SK-N-SH (cell line): ENCODE measurements around the gene STX2. TPM values are rescaled to one million over a fixed set of nuclear protein-coding genes. Genes with fewer than 3 reads are reported as not detected.

Experiments used
- CTCF ChIA-PET: fragments of 300-600, 350-600 bp; formaldehyde crosslinking; extraction: SDS; loops from one replicate; lab custom pipeline; 2021; lab: Yijun Ruan, JAX
- POLR2A ChIA-PET: fragments of 350-600 bp; sonication (Branson Sonifier 250); formaldehyde crosslinking; extraction: SDS; loops from one replicate; lab custom pipeline; 2020; ENCODE audit warnings: antibody characterized with exemption, inconsistent platforms; lab: Yijun Ruan, JAX
- DNase-seq: peaks from one replicate; pipeline ENCODE4 v3.0.0; 2012
- H2AFZ ChIP-seq: fragments of 200-600 bp; sonication (generic); 2 replicates; pipeline ENCODE4 v1.8.1; 2016; ENCODE audit warnings: antibody characterized with exemption, mild to moderate bottlenecking, low read depth
- H3F3A ChIP-seq: fragments of 200-600 bp; sonication (generic); replicated peaks from 2 replicates; pipeline ENCODE3; 2016; ENCODE audit warnings: antibody characterized with exemption, mild to moderate bottlenecking; ENCODE audit not compliant: insufficient read depth
- H3K27ac ChIP-seq, 2 experiments: fragments of 200-500 bp in 1 of 2; fragments of 200-600 bp in 1 of 2; sonication (Bioruptor generic) in 1 of 2; sonication (generic), shearing (Covaris generic) in 1 of 2; 2 replicates each; pipeline versions ENCODE4 v1.5.1 to v1.6.1; 2014 to 2016; ENCODE audit warnings: low read depth in 2 of 2, inconsistent platforms in 1 of 2, low read length in 1 of 2, mild to moderate bottlenecking in 1 of 2, mixed read lengths in 1 of 2
- H3K27me3 ChIP-seq: fragments of 200-600 bp; sonication (generic), shearing (Covaris generic); 2 replicates; pipeline ENCODE4 v1.6.1; 2016; ENCODE audit warnings: mixed run types; ENCODE audit not compliant: insufficient read depth
- H3K36me3 ChIP-seq, 2 experiments: fragments of 200-500 bp in 1 of 2; fragments of 200-600 bp in 1 of 2; sonication (Bioruptor generic) in 1 of 2; sonication (generic) in 1 of 2; replicated peaks in 1 of 2; 2 replicates each; pipeline versions ENCODE3 to v1.5.1; 2014 to 2016; ENCODE audit warnings: low read length in 1 of 2, mild to moderate bottlenecking in 1 of 2; ENCODE audit not compliant: insufficient read depth in 2 of 2, control insufficient read depth in 1 of 2
- H3K4me1 ChIP-seq, 2 experiments: fragments of 200-500 bp in 1 of 2; fragments of 200-600 bp in 1 of 2; sonication (Bioruptor generic) in 1 of 2; sonication (generic), shearing (Covaris generic) in 1 of 2; 2 replicates each; pipeline versions ENCODE4 v1.5.1 to v1.6.1; 2014 to 2016; ENCODE audit warnings: low read depth in 1 of 2, low read length in 1 of 2, mixed run types in 1 of 2; ENCODE audit not compliant: insufficient read depth in 2 of 2, control insufficient read depth in 1 of 2
- H3K4me2 ChIP-seq: fragments of 200-600 bp; sonication (generic), shearing (Covaris generic); 2 replicates; pipeline ENCODE4 v1.6.1; 2017; ENCODE audit warnings: mixed run types
- H3K4me3 ChIP-seq, 2 experiments: fragments of 200-500 bp in 1 of 2; fragments of 200-600 bp in 1 of 2; sonication (Bioruptor generic) in 1 of 2; sonication (generic), shearing (Covaris generic) in 1 of 2; 2 replicates each; pipeline versions ENCODE4 v1.5.1 to v1.8.1; 2014 to 2016; ENCODE audit warnings: low read depth in 2 of 2, inconsistent platforms in 1 of 2, low read length in 1 of 2, mild to moderate bottlenecking in 1 of 2, mixed read lengths in 1 of 2, moderate library complexity in 1 of 2
- H3K79me2 ChIP-seq: fragments of 200-600 bp; sonication (generic); 2 replicates; pipeline ENCODE4 v1.8.1; 2017; ENCODE audit warnings: mild to moderate bottlenecking; ENCODE audit not compliant: insufficient read depth
- H3K9ac ChIP-seq: fragments of 200-600 bp; sonication (generic); 2 replicates; pipeline ENCODE4 v1.6.1; 2017; ENCODE audit warnings: mixed run types
- H3K9me2 ChIP-seq: fragments of 200-600 bp; sonication (generic); 2 replicates; pipeline ENCODE4 v1.6.1; 2017; ENCODE audit warnings: mixed run types
- H3K9me3 ChIP-seq: fragments of 200-600 bp; sonication (generic); 2 replicates; pipeline ENCODE4 v1.6.1; 2017; ENCODE audit warnings: mixed run types, mild to moderate bottlenecking, moderate library complexity
- H4K20me1 ChIP-seq: fragments of 200-600 bp; sonication (generic); 2 replicates; pipeline ENCODE4 v1.6.1; 2017; ENCODE audit warnings: mild to moderate bottlenecking, mixed run types; ENCODE audit not compliant: insufficient read depth
- CHD2 ChIP-seq: fragments of 150-350 bp; IDR thresholded peaks from 2 replicates; pipeline ENCODE4 v1.6.1; 2018; ENCODE audit warnings: low read length; ENCODE audit not compliant: partially characterized antibody
- ELF1 ChIP-seq: IDR thresholded peaks from 2 replicates; pipeline ENCODE4 v1.4.0; 2012
- EZH2phosphoT487 ChIP-seq: fragments of 200-600 bp; sonication (generic); IDR thresholded peaks from 2 replicates; pipeline ENCODE4 v1.6.1; 2017; ENCODE audit warnings: low read depth, mixed run types, mild to moderate bottlenecking, antibody characterized with exemption, moderate library complexity, borderline replicate concordance
- FOXM1 ChIP-seq: IDR thresholded peaks from 2 replicates; pipeline ENCODE4 v1.4.0; 2012; ENCODE audit warnings: low read depth, mild to moderate bottlenecking
- GABPA ChIP-seq: IDR thresholded peaks from 2 replicates; pipeline ENCODE4 v1.4.0; 2012; ENCODE audit warnings: low read depth, mild to moderate bottlenecking
- MEF2A ChIP-seq: IDR thresholded peaks from 2 replicates; pipeline ENCODE4 v1.4.0; 2012; ENCODE audit warnings: low read depth, borderline replicate concordance
- RAD21 ChIP-seq: IDR thresholded peaks from 2 replicates; pipeline ENCODE4 v1.6.1; 2012; ENCODE audit warnings: mild to moderate bottlenecking, low read length
- RCOR1 ChIP-seq: fragments of 150-350 bp; IDR thresholded peaks from 2 replicates; pipeline ENCODE4 v1.6.1; 2017; ENCODE audit warnings: antibody characterized with exemption, low read length
- RFX5 ChIP-seq: IDR thresholded peaks from 2 replicates; pipeline ENCODE4 v1.6.1; 2012; ENCODE audit warnings: mild to moderate bottlenecking, improper control_type of control experiment, low read length
- SMC3 ChIP-seq: IDR thresholded peaks from 2 replicates; pipeline ENCODE4 v1.6.1; 2012; ENCODE audit warnings: low read depth, low read length, improper control_type of control experiment
- TAF1 ChIP-seq: IDR thresholded peaks from 2 replicates; pipeline ENCODE4 v1.6.1; 2012; ENCODE audit warnings: low read depth, mild to moderate bottlenecking, low read length, moderate library complexity, borderline replicate concordance
- TCF12 ChIP-seq: IDR thresholded peaks from 2 replicates; pipeline ENCODE4 v1.4.0; 2012
- WGBS: methylation state at CpG from one replicate; pipeline ENCODE4 v1.1.6; 2017; ENCODE audit warnings: low lambda C conversion rate; 5-methylcytosine and 5-hydroxymethylcytosine counted together
- polyA plus RNA-seq, 3 experiments: library from polyadenylated mRNA; depleted of rRNA; stranded (reverse); fragments of >200 nt; gene quantifications; 2 replicates each; pipeline ENCODE4 v1.2.3, GENCODE V29; 2012
- TF ChIP-seq, protein P1 (sequence below): fragments of 150-350 bp; IDR thresholded peaks from 2 replicates; pipeline ENCODE4 v1.6.1; 2016; ENCODE audit warnings: mild to moderate bottlenecking, low read depth, low read length
- TF ChIP-seq, protein P2 (sequence below): IDR thresholded peaks from 2 replicates; pipeline ENCODE4 v1.4.0; 2012; ENCODE audit warnings: low read depth, borderline replicate concordance

STX2 gene
- polyA plus RNA-seq, 1 of the 3 experiments (the other 2 are of a cell fraction) = 25.1 TPM

GRCh38 chr12:130805635-130806034 lies 33.4 kb downstream of the STX2 start:
- 93% methylated on average over 5 of the region's 5 CpGs for WGBS
- no peaks in the 10 kb centered on the region for H3K4me1 ChIP-seq
- H3K4me3 ChIP-seq = no peak overlapping the region
- H3K9ac ChIP-seq = no peak overlapping the region
- H3K4me2 ChIP-seq = no peak overlapping the region
- CTCF ChIA-PET = no interaction called here
- no peak overlapping the region for H2AFZ ChIP-seq
- TF ChIP-seq FOXM1 (no peak), EZH2phosphoT487 (no peak), MEF2A (no peak), ELF1 (no peak), RFX5 (no peak)
- TF ChIP-seq, all 33 proteins: peak for 0
- H3K9me2 ChIP-seq = no peaks in the 10 kb centered on the region
- H3F3A ChIP-seq = no peaks in the 10 kb centered on the region
- DNase-seq = no peak
- H3K36me3 ChIP-seq = peaks cover 34 to 61% of the 10 kb centered on the region in 2 experiments
- H3K27ac ChIP-seq = no peak overlapping the region
- peaks cover 7% of the 10 kb centered on the region; the same call in 1 of the 2 replicates for H3K79me2 ChIP-seq
- no peaks in the 10 kb centered on the region for H3K9me3 ChIP-seq
- no peaks in the 10 kb centered on the region for H4K20me1 ChIP-seq
- no peaks in the 10 kb centered on the region for H3K27me3 ChIP-seq
- POLR2A ChIA-PET = no interaction called here

DNA sequence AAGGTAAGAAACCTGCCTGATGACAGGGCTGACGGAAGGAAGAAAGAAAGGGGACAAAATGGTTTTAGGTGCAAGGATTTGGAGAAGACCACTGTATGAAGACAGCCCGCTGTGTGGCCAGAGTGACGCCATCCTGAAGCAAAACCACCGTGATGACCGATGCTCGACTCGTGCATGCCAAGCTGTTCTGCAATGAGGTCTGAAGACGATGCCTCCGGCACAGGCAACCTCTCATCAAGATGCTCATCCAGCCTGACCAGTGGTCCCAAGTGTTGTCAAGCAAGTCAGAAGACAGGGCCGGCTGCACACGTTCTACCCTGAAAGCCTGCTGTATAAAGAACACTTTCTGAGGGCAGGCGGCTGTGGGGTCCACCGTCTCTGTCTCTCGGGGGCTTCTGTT lies 34.8 kb downstream of the STX2 start:
- POLR2A ChIA-PET = no interaction called here
- CTCF ChIA-PET = interaction anchor here (1.3 to 1.5 kb wide), 2 partner anchors 16 to 300 kb away, joined by 4 read pairs; no protein-coding TSS in a partner anchor
- Histone ChIP-seq H3K9me3 (no peaks in the 10 kb centered on the region), H3K4me3 (no peak overlapping the region), H3K9ac (no peak overlapping the region), H4K20me1 (no peaks in the 10 kb centered on the region), H2AFZ (no peak overlapping the region), H3K4me1 (no peaks in the 10 kb centered on the region), H3K4me2 (no peak overlapping the region), H3K79me2 (peaks cover 7% of the 10 kb centered on the region; the same call in 1 of the 2 replicates), H3K36me3 (peaks cover 37 to 67% of the 10 kb centered on the region in 2 experiments), H3F3A (no peaks in the 10 kb centered on the region), H3K27me3 (no peaks in the 10 kb centered on the region), H3K27ac (no peak overlapping the region), H3K9me2 (no peaks in the 10 kb centered on the region)
- DNase-seq = no peak
- 87% methylated on average over 12 of the region's 14 CpGs for WGBS
- TF ChIP-seq CHD2 (no peak), SMC3 (no peak), TCF12 (no peak), RCOR1 (no peak), GABPA (no peak), MEF2A (no peak), FOXM1 (no peak), RAD21 (no peak), TAF1 (no peak)
- TF ChIP-seq, protein P1, sequence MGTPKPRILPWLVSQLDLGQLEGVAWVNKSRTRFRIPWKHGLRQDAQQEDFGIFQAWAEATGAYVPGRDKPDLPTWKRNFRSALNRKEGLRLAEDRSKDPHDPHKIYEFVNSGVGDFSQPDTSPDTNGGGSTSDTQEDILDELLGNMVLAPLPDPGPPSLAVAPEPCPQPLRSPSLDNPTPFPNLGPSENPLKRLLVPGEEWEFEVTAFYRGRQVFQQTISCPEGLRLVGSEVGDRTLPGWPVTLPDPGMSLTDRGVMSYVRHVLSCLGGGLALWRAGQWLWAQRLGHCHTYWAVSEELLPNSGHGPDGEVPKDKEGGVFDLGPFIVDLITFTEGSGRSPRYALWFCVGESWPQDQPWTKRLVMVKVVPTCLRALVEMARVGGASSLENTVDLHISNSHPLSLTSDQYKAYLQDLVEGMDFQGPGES = no peak
- TF ChIP-seq, protein P2, sequence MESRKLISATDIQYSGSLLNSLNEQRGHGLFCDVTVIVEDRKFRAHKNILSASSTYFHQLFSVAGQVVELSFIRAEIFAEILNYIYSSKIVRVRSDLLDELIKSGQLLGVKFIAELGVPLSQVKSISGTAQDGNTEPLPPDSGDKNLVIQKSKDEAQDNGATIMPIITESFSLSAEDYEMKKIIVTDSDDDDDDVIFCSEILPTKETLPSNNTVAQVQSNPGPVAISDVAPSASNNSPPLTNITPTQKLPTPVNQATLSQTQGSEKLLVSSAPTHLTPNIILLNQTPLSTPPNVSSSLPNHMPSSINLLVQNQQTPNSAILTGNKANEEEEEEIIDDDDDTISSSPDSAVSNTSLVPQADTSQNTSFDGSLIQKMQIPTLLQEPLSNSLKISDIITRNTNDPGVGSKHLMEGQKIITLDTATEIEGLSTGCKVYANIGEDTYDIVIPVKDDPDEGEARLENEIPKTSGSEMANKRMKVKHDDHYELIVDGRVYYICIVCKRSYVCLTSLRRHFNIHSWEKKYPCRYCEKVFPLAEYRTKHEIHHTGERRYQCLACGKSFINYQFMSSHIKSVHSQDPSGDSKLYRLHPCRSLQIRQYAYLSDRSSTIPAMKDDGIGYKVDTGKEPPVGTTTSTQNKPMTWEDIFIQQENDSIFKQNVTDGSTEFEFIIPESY = no peak
